Peyer's patch (tissue), 4 donors: ENCODE results near the gene ZNF155.

Experiments used
- CTCF ChIP-seq, 6 experiments: fragments of 450-650 bp in 4 of 6; fragments of 200-600 bp in 2 of 6; sonication (generic) in 1 of 6; IDR thresholded peaks; one replicate each; pipeline ENCODE4 v1.5.1; 2017 to 2019; ENCODE audit warnings: antibody characterized with exemption in 6 of 6, mild to moderate bottlenecking in 3 of 6, moderate library complexity in 1 of 6
- POLR2A ChIP-seq, 2 donors: fragments of 450-650 bp; IDR thresholded peaks; one replicate each; pipeline ENCODE4 v1.5.1; 2017; ENCODE audit warnings: antibody characterized with exemption in 2 of 2, mild to moderate bottlenecking in 2 of 2, moderate library complexity in 2 of 2

DNA sequence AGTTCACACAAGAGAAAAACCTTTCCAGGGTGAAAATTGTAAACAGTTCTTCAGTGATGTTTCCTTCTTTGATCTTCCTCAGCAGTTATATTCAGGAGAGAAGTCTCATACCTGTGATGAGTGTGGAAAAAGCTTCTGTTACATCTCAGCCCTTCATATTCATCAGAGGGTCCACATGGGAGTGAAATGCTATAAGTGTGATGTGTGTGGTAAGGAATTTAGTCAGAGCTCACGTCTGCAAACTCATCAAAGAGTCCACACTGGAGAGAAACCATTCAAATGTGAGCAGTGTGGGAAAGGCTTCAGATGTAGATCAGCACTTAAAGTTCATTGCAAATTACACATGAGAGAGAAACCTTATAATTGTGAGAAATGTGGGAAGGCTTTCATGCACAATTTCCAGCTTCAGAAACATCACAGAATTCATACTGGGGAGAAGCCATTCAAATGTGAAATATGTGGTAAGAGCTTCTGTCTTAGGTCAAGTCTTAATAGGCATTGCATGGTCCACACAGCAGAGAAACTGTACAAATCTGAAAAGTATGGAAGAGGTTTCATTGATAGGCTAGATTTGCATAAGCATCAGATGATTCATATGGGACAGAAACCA, 48.1 kb downstream of the ZNF155 start:
- no peak for TF ChIP-seq CTCF (IDR thresholded peaks at IDR 0.05)
- no peak for TF ChIP-seq POLR2A (IDR thresholded peaks at IDR 0.05)
